Central memory CD4-positive, alpha-beta T cell (primary cell): Measurements from ENCODE around the gene RPL28.
A peak's percentile ranks its signal among the peaks of the same experiment; 100 is the strongest.

Experiments used
- DNase-seq: peaks from one replicate; pipeline ENCODE4 v3.0.0; 2022
- total RNA-seq, 3 experiments: gene quantifications; one replicate each; lab custom pipeline; 2026; lab: John Stamatoyannopoulos, UW

The RPL28 gene
- 295 to 411 (median 381) reads per million in 3 experiments for total RNA-seq

DNA sequence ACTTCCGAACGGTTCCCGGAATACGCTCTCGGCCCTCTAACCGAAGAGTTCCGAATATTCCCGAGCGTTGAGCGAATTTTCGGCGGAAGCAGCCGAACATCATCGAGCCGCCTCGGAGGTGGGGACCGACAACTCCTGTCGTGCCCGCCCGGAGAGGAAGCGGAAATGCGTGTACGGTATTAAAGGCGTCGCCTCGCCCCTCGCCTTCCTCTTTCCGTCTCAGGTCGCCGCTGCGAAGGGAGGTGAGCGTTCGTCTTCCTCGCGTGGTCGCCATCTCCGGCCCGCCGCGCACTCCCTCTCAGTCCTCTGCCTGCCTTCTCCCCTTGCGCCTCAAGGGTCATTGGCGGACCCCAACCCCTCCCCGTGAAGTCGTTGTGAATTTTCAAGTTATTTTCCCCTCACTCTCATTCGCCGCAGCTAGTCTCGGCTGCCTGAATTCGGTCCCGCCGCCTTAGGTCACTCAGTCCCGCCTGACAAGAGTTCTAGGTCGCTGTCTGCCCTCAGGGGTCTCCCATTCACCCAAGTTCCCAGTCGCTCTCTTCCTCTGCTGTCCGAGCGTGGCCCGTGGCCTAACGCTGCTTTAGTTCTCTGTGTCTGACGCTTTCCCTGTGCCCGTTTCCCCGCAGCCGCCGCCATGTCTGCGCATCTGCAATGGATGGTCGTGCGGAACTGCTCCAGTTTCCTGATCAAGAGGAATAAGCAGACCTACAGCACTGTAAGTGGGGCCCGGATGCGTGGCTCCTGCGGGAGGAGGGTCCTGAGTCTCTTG, at the start of gene RPL28:
Gene RPL28, plus strand, starts transcription at position 209 of the 769 bp plus-strand sequence. Its CDS starts 426 bp downstream, at position 635.
- peak; percentile 99 for DNase-seq

DNA sequence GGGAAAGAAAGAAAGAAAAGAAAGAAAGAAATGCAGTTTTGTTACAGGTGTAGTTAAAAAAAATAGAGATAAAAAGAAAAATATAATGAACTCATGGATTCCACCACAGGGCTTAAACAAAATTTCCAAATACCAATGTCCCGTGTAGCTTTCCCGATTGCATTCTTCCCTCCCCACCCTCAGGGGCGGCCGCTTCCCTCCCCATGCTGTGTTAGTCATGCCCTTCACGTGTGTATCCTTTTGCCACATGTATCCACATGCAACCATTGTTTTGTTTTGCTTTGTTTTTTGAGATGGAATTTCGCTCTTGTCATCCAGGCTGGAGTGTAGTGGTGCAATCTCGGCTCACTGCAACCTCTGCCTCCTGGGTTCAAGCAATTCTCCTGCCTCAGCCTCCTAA, 49.6 kb upstream of the RPL28 start:
- no peak for DNase-seq

- peak; percentile 100 for DNase-seq
Observed at GRCh38 chr19:55339105-55339888, 46.4 kb upstream of the RPL28 start, which contains the start of gene KMT5C. Gene KMT5C, plus strand, starts transcription at chr19:55339876. Its CDS starts 2,061 bp downstream, at chr19:55341937.

GRCh38 chr19:55339889-55340783, 45.6 kb upstream of the RPL28 start:
- no peak for DNase-seq

- no peak for DNase-seq
Observed at GRCh38 chr19:55340784-55341147, 45.0 kb upstream of the RPL28 start.

DNA sequence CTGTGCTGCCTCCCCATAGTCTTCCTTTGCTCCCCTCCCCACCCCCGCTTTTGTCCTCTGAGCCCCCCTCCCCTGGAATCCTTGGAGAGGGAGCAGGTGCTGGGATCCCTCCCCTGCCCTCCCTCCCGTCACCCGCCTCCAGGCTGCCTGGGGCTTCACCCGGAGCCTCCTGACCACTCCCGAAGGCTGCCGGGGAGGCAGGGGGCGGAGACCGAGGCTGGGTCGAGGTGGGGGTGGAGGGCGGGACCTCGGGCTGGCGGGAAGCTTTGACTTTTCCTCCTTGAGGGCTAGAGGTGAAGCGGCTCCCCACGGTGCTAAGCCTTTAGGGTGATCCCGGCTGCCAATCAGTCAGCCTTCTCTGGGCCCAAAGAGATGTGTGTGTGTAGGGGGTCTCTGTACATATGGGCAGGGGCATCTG, 44.6 kb upstream of the RPL28 start:
- DNase-seq, result no peak

DNA sequence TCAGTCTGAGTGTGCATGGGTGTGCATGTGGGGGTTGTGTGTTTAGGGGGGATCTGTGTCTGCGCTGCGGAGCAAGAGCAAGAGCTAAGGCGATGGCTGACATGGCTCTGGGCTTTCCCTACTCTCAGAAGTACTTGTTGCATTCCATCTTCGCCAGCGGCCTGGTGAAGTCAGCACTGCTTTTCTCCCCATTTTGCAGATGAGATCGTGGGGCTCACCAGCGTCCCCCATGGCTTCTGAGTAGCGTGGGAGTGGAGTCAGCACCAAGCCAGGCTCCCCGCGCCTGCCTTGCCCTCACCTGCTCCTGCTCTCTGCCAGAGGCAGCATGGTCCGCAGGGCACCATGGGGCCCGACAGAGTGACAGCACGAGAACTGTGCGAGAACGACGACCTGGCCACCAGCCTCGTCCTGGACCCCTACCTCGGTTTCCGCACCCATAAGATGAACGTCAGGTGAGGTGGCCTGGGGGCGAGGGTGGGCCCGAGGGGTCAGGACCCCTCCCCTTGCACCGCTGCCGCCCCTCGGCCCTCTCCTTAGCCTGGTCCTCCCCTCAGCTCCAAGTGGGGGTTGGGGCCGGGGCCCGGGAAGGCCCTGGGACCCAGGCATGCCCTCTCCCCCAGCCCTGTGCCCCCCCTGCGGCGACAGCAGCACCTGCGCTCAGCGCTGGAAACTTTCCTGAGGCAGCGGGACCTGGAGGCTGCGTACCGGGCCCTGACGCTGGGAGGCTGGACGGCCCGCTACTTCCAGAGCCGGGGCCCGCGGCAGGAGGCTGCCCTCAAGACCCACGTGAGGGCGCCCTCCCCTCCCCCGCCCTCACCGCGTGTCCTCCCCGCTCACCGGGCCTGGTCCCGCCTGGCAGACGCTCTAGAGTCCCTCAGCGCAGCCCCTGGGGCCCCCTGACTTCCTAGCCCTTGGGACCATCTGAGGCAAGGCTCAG, 43.9 kb upstream of the RPL28 start:
- DNase-seq, result no peak

GRCh38 chr19:55344444-55344843, 41.3 kb upstream of the RPL28 start:
- DNase-seq, result no peak

DNA sequence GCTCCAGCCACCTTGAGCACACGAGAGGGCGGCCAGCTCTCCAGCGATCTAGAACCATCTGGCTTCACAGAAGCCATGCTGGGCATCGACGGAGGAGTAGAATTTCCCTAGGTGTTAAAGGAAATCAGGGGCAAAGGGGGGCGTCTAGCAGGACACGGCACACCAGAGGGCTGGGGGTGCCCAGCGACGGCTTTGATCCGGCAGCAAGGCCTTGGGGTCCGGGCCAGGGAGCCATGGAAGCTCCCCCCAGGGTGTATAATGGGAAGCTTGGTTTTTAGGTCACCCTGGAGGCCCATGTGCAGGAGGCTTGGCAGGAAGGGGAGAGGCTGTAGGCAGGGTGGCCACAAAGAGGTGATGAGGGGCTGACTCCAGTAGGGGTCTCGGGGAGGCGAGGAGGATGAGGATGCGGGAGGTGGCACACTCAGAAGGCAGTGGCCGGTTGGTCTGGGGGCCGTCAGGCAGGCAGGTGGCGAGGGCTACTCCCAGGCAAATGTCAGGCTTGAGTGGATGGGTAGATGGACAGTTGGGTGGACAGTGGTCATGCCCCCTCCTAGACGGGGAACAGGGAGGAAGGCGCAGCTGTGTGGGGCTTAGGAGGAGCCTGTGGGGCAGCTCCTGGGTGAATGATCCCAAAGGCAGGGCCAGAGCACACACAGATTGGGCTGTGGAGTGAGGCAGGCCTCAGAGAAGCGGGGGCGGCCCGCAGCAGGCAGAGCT, 40.5 kb upstream of the RPL28 start:
- DNase-seq, result no peak

DNA sequence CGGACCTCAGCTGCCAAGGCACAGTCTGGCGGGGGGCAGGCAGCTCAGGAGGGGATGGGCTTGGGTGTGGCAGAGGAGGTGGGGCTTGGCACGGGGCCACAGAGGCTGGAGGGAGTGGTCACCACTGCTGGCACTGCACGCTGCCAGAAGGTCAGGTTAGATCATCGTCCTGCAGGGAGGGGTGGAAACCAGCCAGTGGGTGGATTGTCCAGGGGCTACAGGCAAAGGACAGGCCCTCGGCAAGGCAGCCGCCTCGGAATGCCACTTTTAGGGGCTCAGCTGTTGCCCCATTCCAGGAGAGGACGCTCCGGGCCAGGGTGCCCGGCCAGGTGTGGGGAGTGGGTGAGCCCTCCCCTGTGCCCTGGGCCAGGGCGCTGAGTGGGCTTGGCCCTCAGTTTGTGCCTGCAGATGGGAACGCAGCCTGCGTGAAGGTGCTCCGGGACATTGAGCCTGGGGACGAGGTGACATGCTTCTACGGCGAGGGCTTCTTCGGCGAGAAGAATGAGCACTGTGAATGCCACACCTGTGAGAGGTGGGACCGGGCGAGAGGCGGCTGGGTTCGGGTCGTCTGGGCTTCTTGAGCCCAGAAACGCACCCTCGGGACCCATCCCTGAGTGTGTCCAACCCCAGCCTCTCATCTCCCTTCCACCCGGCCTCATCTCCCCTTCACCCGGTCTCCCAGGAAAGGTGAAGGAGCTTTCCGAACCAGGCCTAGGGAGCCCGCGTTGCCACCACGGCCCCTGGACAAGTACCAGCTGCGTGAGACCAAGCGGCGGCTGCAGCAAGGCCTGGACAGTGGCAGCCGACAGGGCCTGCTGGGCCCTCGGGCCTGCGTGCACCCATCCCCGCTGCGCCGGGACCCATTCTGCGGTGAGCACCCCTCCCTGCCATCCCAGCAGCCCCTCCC, 39.7 kb upstream of the RPL28 start:
- DNase-seq, result no peak

GRCh38 chr19:55346725-55347441, 38.8 kb upstream of the RPL28 start:
- DNase-seq, result no peak

- no peak for DNase-seq
Observed at GRCh38 chr19:55347442-55348009, 38.2 kb upstream of the RPL28 start.

DNA sequence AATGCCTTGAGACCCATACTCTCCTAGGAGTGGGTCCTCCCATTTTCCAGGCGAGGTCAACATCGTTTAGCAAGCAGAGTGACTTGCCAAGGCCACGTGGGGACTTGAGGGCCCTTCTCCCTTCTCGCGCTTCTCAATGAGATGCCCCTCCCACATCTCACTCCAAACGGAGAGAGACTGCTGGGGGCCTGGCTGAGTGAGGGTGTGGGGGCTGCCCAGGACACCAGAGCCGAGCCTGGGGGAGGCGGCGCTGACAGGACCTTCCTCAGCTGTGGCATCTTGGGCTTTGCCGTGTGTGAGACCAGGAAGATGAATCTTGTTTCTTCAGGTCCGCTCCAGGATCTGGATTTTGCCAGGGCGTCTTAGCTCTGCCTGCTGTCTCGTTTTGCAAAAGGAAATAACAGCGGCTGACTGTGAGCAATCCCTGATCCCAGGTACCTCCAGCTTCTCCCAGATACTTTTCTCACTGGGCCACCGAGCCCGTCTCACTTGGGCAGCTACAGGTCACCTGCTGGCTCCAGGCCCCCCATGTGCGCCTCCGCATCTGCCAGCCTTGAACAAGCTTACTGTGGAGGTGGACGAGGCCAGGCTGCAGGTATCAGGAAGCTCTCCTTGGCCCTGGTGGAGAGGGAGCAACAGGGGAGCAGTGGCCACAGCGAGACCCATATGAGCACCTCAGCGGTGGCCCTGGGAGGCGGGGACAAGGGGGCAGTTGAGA, 37.3 kb upstream of the RPL28 start:
- no peak for DNase-seq

GRCh38 chr19:55350620-55351315, 35.0 kb upstream of the RPL28 start:
- no peak for DNase-seq

DNA sequence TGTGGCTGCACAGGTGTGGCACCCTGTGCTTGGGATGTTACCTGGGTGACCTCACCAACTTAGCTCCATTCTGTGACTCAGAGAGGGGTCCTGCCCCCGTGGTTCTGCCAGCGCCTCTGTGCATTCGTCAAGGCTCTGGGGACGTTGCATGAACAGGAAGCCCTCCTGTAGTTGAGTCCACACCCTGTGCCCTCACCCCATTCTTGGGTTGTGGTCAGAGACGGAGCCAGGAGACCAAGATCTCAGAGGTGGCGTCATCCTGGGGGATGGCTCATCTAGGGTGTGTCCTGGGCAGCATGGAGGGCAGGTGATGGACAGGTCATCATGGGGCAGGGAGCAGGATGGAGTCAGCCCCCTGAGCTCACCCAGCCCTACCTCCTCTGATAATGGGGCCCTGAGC, 33.7 kb upstream of the RPL28 start:
- DNase-seq, result no peak

DNA sequence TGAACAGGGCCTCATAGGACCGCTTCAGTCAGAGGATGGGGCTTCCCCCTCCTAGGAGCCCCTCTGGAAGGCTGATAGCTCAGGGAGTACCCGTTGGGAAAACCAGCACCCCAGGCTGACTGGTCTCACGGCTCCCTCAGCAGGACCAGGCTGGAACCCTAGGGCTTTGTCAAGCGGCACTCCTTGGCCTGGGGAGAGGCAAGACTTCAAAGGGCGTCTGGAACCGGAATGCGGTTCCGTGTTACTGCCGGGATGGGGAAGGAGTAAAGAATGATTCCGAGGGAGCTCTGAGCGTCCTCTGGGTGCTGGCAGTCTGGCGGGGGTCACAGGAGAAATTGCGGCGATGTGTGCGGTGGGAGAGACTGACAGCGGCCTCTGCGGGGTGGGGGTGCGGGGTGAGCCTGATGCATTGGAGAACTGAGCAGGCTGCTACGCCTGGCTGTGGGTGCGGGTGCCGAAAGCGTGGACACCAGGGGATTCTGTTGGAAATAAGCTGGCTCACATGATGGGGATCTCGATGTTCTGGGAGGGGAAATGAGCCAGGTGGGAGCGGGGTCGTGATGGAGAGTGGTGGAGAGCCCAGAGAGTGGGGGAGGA, 33.1 kb upstream of the RPL28 start:
- no peak for DNase-seq

- DNase-seq, result no peak
Observed at GRCh38 chr19:55353356-55353802, 32.4 kb upstream of the RPL28 start.
